A673 (cell line): ENCODE data around the gene FGL2. TPM values are rescaled to one million over a fixed set of nuclear protein-coding genes. Genes with fewer than 3 reads are reported as not detected.

Source experiments
- BruUV-seq: library from RNA; stranded (reverse); fragments of 400-500 nt; replicated peaks from 2 replicates; lab custom pipeline; 2021; lab: Mats Ljungman, UMichigan
- CTCF ChIA-PET: fragments of 300-600 bp; sonication (Branson Sonifier 250); formaldehyde crosslinking; loops from one replicate; lab custom pipeline; 2022; ENCODE audit warnings: antibody characterized with exemption; lab: Charles Lee
- POLR2A ChIA-PET: fragments of 300-600 bp; sonication (Branson Sonifier 250); formaldehyde crosslinking; loops from one replicate; lab custom pipeline; 2022; ENCODE audit warnings: antibody characterized with exemption; ENCODE audit not compliant: low non-redundant PET; lab: Charles Lee
- DNase-seq: peaks from one replicate; pipeline ENCODE4 v3.0.0-alpha.2; 2015; ENCODE audit warnings: low spot score
- H3K27ac ChIP-seq: fragments of 200-600 bp; sonication (generic); 2 replicates; pipeline ENCODE4 v1.5.1; 2016; ENCODE audit warnings: mixed run types, low read depth, mild to moderate bottlenecking, mixed read lengths, antibody characterized with exemption, low read length; ENCODE audit not compliant: poor library complexity, severe bottlenecking
- H3K27me3 ChIP-seq: fragments of 200-600 bp; sonication (generic); replicated peaks from 2 replicates; pipeline ENCODE4 v1.6.1; 2017; ENCODE audit warnings: mixed run types, low read depth, mild to moderate bottlenecking, mixed read lengths, antibody characterized with exemption, low read length; ENCODE audit not compliant: insufficient read depth, poor library complexity
- H3K36me3 ChIP-seq: fragments of 200-600 bp; sonication (generic); 2 replicates; pipeline ENCODE4 v1.6.1; 2016; ENCODE audit warnings: mixed run types, mild to moderate bottlenecking, mixed read lengths, antibody characterized with exemption, low read length; ENCODE audit not compliant: insufficient read depth, poor library complexity, severe bottlenecking
- H3K4me1 ChIP-seq: fragments of 200-600 bp; sonication (generic); 2 replicates; pipeline ENCODE4 v1.6.1; 2017; ENCODE audit warnings: mixed run types, mild to moderate bottlenecking, mixed read lengths, antibody characterized with exemption, low read length; ENCODE audit not compliant: insufficient read depth, poor library complexity, severe bottlenecking
- H3K4me3 ChIP-seq: fragments of 200-600 bp; sonication (generic); 2 replicates; pipeline ENCODE4 v1.5.1; 2016; ENCODE audit warnings: low read depth, mixed run types, mild to moderate bottlenecking, mixed read lengths, low read length; ENCODE audit not compliant: poor library complexity, severe bottlenecking
- H3K9me3 ChIP-seq: fragments of 200-600 bp; sonication (generic); 2 replicates; pipeline ENCODE4 v1.6.1; 2016; ENCODE audit warnings: mixed run types, low read depth, mild to moderate bottlenecking, mixed read lengths, antibody characterized with exemption, low read length; ENCODE audit not compliant: poor library complexity, severe bottlenecking
- CTCF ChIP-seq: fragments of 300-800, 200-600 bp; sonication (generic); conservative IDR thresholded peaks from 2 replicates; pipeline ENCODE4 v1.5.1; 2017; ENCODE audit warnings: low read depth, mild to moderate bottlenecking, antibody characterized with exemption, low read length, moderate library complexity, mixed read lengths
- EZH2 ChIP-seq: fragments of 200-600 bp; sonication (generic); IDR thresholded peaks from 2 replicates; pipeline ENCODE4 v1.6.1; 2017; ENCODE audit warnings: borderline replicate concordance, low read depth, mild to moderate bottlenecking, mixed read lengths, antibody characterized with exemption, low read length; ENCODE audit not compliant: poor library complexity, severe bottlenecking
- intact Hi-C: fragments of 100-400 bp; cut with micrococcal nuclease; formaldehyde crosslinking; loops from one replicate; pipeline ENCODE4 v1.10.0; 2022; ENCODE audit not compliant: unreplicated experiment
- total RNA-seq: library from RNA; stranded (reverse); gene quantifications from 2 replicates; pipeline ENCODE4 v1.2.3, GENCODE V29; 2021

FGL2 gene
- total RNA-seq, 1 experiment from 2014 or later, result not detected

- no TSS peak for BruUV-seq
- ChIA-PET POLR2A (no interaction called here), CTCF (no interaction called here)
- Histone ChIP-seq H3K4me1 (peaks cover 6% of the 10 kb centered on the region), H3K4me3 (no peak overlapping the region), H3K9me3 (no peaks in the 10 kb centered on the region), H3K27ac (no peak overlapping the region), H3K27me3 (no peaks in the 10 kb centered on the region), H3K36me3 (no peaks in the 10 kb centered on the region)
- intact Hi-C loops, result no loop called here
- TF ChIP-seq EZH2 (no peak), CTCF (no peak)
- no peak for DNase-seq
Observed at GRCh38 chr7:77239471-77239870, 39.9 kb upstream of the FGL2 start.

- Histone ChIP-seq H3K9me3 (no peaks in the 10 kb centered on the region), H3K27ac (no peak overlapping the region), H3K36me3 (no peaks in the 10 kb centered on the region), H3K27me3 (no peaks in the 10 kb centered on the region), H3K4me1 (peaks cover 6% of the 10 kb centered on the region), H3K4me3 (no peak overlapping the region)
- no peak for DNase-seq
- ChIA-PET CTCF (no interaction called here), POLR2A (no interaction called here)
- TF ChIP-seq EZH2, result no peak
- TF ChIP-seq CTCF, result no peak
- no TSS peak for BruUV-seq
- intact Hi-C loops, result no loop called here
Observed at GRCh38 chr7:77238703-77239136, 39.1 kb upstream of the FGL2 start.

GRCh38 chr7:77235276-77235675 is 35.7 kb upstream of the FGL2 start:
- H3K27me3 ChIP-seq, result no peaks in the 10 kb centered on the region
- H3K4me3 ChIP-seq, result no peak overlapping the region
- ChIA-PET CTCF (no interaction called here), POLR2A (no interaction called here)
- no peak for DNase-seq
- H3K36me3 ChIP-seq, result no peaks in the 10 kb centered on the region
- TF ChIP-seq EZH2 (no peak), CTCF (no peak)
- no peak overlapping the region for H3K27ac ChIP-seq
- H3K4me1 ChIP-seq, result peaks cover 6% of the 10 kb centered on the region
- BruUV-seq, result no TSS peak
- intact Hi-C loops, result no loop called here
- no peaks in the 10 kb centered on the region for H3K9me3 ChIP-seq
